HepG2 (cell line): Measurements from ENCODE around the gene HIBADH. TPM values are rescaled to one million over a fixed set of nuclear protein-coding genes. Genes with fewer than 3 reads are reported as not detected.
A peak's percentile ranks its signal among the peaks of the same experiment; 100 is the strongest.

Experiments used
- DPF2 ChIP-seq: sonication (generic); formaldehyde crosslinking; IDR thresholded peaks from 2 replicates; pipeline ENCODE4 v1.4.0; 2020; ENCODE audit warnings: mild to moderate bottlenecking, low read depth, missing genetic modification reagents, borderline replicate concordance
- ELF3 ChIP-seq: IDR thresholded peaks from 2 replicates; pipeline ENCODE4 v1.6.1; 2016; ENCODE audit warnings: missing genetic modification reagents, missing compliant biosample characterization
- HNF4A ChIP-seq: sonication (generic); formaldehyde crosslinking; IDR thresholded peaks from 2 replicates; pipeline ENCODE4 v1.4.0; 2020; ENCODE audit warnings: missing genetic modification reagents
- KMT2A ChIP-seq: sonication (generic); formaldehyde crosslinking; IDR thresholded peaks from 2 replicates; pipeline ENCODE4 v1.4.0; 2020; ENCODE audit warnings: missing genetic modification reagents
- POLR2A ChIP-seq, 2 experiments: IDR thresholded peaks; 2 replicates each; pipeline ENCODE4 v1.6.1; 2011; ENCODE audit warnings: low read depth in 2 of 2, low read length in 2 of 2, mild to moderate bottlenecking in 1 of 2, moderate library complexity in 1 of 2; ENCODE audit not compliant: insufficient read depth in 1 of 2
- TAF1 ChIP-seq: sonication (generic); formaldehyde crosslinking; IDR thresholded peaks from 2 replicates; pipeline ENCODE4 v1.4.0; 2020; ENCODE audit warnings: missing genetic modification reagents
- XRCC5 ChIP-seq: fragments of 200-400 bp; formaldehyde crosslinking; optimal IDR thresholded peaks from 2 replicates; pipeline ENCODE3; 2017; ENCODE audit warnings: mild to moderate bottlenecking, low read length
- YY1 ChIP-seq: IDR thresholded peaks from 2 replicates; pipeline ENCODE4 v1.6.1; 2011; ENCODE audit warnings: low read length, low read depth, moderate library complexity, mild to moderate bottlenecking; ENCODE audit not compliant: insufficient read depth, insufficient replicate concordance
- ZBTB3 ChIP-seq: sonication (generic); formaldehyde crosslinking; IDR thresholded peaks from 2 replicates; pipeline ENCODE4 v1.4.0; 2020; ENCODE audit warnings: low read depth, mild to moderate bottlenecking, moderate library complexity, missing genetic modification reagents, borderline replicate concordance
- ZMYM2 ChIP-seq: sonication (generic); formaldehyde crosslinking; IDR thresholded peaks from 2 replicates; pipeline ENCODE4 v1.8.0; 2022; ENCODE audit warnings: mild to moderate bottlenecking, missing genetic modification reagents
- ZNF160 ChIP-seq: sonication (generic); formaldehyde crosslinking; IDR thresholded peaks from 2 replicates; pipeline ENCODE4 v1.8.0; 2022; ENCODE audit warnings: mild to moderate bottlenecking, inconsistent platforms, missing genetic modification reagents
- ZNF292 ChIP-seq: sonication (generic); formaldehyde crosslinking; IDR thresholded peaks from 2 replicates; pipeline ENCODE4 v1.8.1; 2022; ENCODE audit warnings: mild to moderate bottlenecking, low read depth, missing genetic modification reagents, borderline replicate concordance
- ZNF543 ChIP-seq: sonication (generic); formaldehyde crosslinking; IDR thresholded peaks from 2 replicates; pipeline ENCODE4 v1.4.0; 2020; ENCODE audit warnings: mild to moderate bottlenecking, missing genetic modification reagents
- ZNF891 ChIP-seq: sonication (generic); formaldehyde crosslinking; IDR thresholded peaks from 2 replicates; pipeline ENCODE4 v1.5.0; 2020; ENCODE audit warnings: mild to moderate bottlenecking, missing genetic modification reagents
- polyA plus RNA-seq, 8 experiments: library from polyadenylated mRNA; depleted of rRNA in 3 of 8; stranded (reverse) in 7 of 8; unstranded in 1 of 8; fragments of >200 nt; fragmentation: Illumina TruSeq in 4 of 8; extraction: Trizol in 4 of 8; gene quantifications; 2 replicates each; pipeline versions ENCODE4 v1.2.1 to v1.2.3, GENCODE V29; 2011 to 2016; ENCODE audit warnings: low read depth in 4 of 8, missing spikeins in 1 of 8, mixed read lengths in 1 of 8; ENCODE audit not compliant: insufficient read depth in 1 of 8
- total RNA-seq, 5 experiments: library from RNA; depleted of rRNA; stranded (reverse); fragments of >200 nt; fragmentation: Illumina TruSeq; extraction: Trizol; gene quantifications; 2 replicates each; pipeline ENCODE4 v1.2.3, GENCODE V29; 2016; ENCODE audit warnings: low read depth in 1 of 5
- TF ChIP-seq, protein P1 (sequence below): sonication (generic); formaldehyde crosslinking; conservative IDR thresholded peaks from 2 replicates; pipeline ENCODE4 v1.8.0; 2022; ENCODE audit warnings: missing genetic modification reagents
- TF ChIP-seq, protein P2 (sequence below): sonication (generic); formaldehyde crosslinking; IDR thresholded peaks from 2 replicates; pipeline ENCODE4 v1.5.1; 2020; ENCODE audit warnings: mild to moderate bottlenecking, missing genetic modification reagents, moderate library complexity
- TF ChIP-seq, protein P3 (sequence below): sonication (generic); formaldehyde crosslinking; IDR thresholded peaks from 2 replicates; pipeline ENCODE4 v1.9.0; 2022; ENCODE audit warnings: low read depth, missing genetic modification reagents
- TF ChIP-seq, protein P4 (sequence below): sonication (generic); formaldehyde crosslinking; IDR thresholded peaks from 2 replicates; pipeline ENCODE4 v1.8.0; 2022; ENCODE audit warnings: mild to moderate bottlenecking, missing genetic modification reagents

Gene HIBADH
- total and polyA plus RNA-seq, 2 of the 13 experiments (the other 11 are each of a cell fraction or from before 2014, with no cell fraction given): 49.9 to 59.5 TPM

DNA sequence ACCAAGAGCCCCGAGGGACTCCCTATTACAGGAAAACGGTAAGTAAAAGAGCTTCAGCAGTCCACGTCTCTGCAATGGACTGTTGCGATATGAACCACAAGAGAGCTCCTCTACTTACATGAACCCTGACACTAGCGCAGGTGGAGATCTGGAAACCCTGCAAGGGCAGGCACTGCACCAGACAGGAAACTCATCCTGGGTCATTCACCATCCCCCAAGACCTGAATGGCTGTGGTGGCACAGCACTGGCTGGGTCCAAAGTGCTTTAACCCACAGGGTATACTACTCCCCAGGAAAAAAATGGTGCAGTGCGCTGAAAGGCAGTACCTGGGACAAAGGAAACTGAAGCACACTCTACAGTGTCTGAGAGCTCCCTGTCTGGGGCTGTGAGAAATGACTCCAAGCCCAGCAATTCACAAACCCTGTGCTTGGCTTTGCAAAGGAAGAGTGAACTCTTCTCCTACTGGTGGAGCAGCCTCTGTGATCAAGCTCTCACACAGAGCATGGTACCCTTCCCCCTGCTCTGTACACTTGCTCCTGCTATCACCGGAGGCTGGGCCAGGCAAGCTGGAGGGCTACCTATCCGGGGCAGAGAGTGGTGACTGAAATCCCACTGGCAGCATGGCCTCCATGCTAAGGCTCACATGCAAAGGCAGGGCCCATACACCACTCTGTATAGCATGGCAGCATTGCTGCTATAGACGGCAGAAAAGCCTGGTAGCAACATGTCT lies 44.9 kb downstream of the HIBADH start (continued):
- TF ChIP-seq ZBTB3 (CRISPR knock-in tag) (no peak), DPF2 (CRISPR knock-in tag) (0 out of 2 replicates have a peak, but pooled peaks have one; percentile 35), KMT2A (CRISPR knock-in tag) (peak; percentile 30; the same call in 1 of the 2 replicates), ELF3 (CRISPR knock-in tag) (no peak), ZNF543 (0 out of 2 replicates have a peak, but pooled peaks have one; percentile 58), TAF1 (CRISPR knock-in tag) (0 out of 2 replicates have a peak, but pooled peaks have one; percentile 32), HNF4A (CRISPR knock-in tag) (peak; percentile 91), ZNF891 (0 out of 2 replicates have a peak, but pooled peaks have one; percentile 19), YY1 (peak; percentile 56), POLR2A (IDR thresholded peaks at IDR 0.05; ENCODE audit: insufficient read depth in 1 of 2, low read depth in 2 of 2, low read length in 2 of 2) (peak in 1 of 2 experiments; percentile 78; a peak in 2 of 4 replicates), XRCC5 (peak; percentile 43), ZNF160 (0 out of 2 replicates have a peak, but pooled peaks have one; percentile 22), ZMYM2 (peak; percentile 52; the same call in 1 of the 2 replicates), ZNF292 (CRISPR knock-in tag) (peak; percentile 68)
- TF ChIP-seq, protein P1, sequence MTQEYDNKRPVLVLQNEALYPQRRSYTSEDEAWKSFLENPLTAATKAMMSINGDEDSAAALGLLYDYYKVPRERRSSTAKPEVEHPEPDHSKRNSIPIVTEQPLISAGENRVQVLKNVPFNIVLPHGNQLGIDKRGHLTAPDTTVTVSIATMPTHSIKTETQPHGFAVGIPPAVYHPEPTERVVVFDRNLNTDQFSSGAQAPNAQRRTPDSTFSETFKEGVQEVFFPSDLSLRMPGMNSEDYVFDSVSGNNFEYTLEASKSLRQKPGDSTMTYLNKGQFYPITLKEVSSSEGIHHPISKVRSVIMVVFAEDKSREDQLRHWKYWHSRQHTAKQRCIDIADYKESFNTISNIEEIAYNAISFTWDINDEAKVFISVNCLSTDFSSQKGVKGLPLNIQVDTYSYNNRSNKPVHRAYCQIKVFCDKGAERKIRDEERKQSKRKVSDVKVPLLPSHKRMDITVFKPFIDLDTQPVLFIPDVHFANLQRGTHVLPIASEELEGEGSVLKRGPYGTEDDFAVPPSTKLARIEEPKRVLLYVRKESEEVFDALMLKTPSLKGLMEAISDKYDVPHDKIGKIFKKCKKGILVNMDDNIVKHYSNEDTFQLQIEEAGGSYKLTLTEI (CRISPR knock-in tag): no peak
- TF ChIP-seq, protein P2, sequence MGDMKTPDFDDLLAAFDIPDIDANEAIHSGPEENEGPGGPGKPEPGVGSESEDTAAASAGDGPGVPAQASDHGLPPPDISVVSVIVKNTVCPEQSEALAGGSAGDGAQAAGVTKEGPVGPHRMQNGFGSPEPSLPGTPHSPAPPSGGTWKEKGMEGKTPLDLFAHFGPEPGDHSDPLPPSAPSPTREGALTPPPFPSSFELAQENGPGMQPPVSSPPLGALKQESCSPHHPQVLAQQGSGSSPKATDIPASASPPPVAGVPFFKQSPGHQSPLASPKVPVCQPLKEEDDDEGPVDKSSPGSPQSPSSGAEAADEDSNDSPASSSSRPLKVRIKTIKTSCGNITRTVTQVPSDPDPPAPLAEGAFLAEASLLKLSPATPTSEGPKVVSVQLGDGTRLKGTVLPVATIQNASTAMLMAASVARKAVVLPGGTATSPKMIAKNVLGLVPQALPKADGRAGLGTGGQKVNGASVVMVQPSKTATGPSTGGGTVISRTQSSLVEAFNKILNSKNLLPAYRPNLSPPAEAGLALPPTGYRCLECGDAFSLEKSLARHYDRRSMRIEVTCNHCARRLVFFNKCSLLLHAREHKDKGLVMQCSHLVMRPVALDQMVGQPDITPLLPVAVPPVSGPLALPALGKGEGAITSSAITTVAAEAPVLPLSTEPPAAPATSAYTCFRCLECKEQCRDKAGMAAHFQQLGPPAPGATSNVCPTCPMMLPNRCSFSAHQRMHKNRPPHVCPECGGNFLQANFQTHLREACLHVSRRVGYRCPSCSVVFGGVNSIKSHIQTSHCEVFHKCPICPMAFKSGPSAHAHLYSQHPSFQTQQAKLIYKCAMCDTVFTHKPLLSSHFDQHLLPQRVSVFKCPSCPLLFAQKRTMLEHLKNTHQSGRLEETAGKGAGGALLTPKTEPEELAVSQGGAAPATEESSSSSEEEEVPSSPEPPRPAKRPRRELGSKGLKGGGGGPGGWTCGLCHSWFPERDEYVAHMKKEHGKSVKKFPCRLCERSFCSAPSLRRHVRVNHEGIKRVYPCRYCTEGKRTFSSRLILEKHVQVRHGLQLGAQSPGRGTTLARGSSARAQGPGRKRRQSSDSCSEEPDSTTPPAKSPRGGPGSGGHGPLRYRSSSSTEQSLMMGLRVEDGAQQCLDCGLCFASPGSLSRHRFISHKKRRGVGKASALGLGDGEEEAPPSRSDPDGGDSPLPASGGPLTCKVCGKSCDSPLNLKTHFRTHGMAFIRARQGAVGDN (CRISPR knock-in tag): peak; percentile 54
- TF ChIP-seq, protein P3, sequence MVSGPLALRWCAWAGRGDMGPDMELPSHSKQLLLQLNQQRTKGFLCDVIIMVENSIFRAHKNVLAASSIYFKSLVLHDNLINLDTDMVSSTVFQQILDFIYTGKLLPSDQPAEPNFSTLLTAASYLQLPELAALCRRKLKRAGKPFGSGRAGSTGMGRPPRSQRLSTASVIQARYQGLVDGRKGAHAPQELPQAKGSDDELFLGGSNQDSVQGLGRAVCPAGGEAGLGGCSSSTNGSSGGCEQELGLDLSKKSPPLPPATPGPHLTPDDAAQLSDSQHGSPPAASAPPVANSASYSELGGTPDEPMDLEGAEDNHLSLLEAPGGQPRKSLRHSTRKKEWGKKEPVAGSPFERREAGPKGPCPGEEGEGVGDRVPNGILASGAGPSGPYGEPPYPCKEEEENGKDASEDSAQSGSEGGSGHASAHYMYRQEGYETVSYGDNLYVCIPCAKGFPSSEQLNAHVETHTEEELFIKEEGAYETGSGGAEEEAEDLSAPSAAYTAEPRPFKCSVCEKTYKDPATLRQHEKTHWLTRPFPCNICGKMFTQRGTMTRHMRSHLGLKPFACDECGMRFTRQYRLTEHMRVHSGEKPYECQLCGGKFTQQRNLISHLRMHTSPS (CRISPR knock-in tag): 0 out of 2 replicates have a peak, but pooled peaks have one; percentile 5
- TF ChIP-seq, protein P4, sequence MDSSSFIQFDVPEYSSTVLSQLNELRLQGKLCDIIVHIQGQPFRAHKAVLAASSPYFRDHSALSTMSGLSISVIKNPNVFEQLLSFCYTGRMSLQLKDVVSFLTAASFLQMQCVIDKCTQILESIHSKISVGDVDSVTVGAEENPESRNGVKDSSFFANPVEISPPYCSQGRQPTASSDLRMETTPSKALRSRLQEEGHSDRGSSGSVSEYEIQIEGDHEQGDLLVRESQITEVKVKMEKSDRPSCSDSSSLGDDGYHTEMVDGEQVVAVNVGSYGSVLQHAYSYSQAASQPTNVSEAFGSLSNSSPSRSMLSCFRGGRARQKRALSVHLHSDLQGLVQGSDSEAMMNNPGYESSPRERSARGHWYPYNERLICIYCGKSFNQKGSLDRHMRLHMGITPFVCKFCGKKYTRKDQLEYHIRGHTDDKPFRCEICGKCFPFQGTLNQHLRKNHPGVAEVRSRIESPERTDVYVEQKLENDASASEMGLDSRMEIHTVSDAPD (CRISPR knock-in tag): 0 out of 2 replicates have a peak, but pooled peaks have one; percentile 70
